Heart left ventricle (tissue), 16 donors: ENCODE measurements around the gene VDAC2. TPM values are rescaled to one million over a fixed set of nuclear protein-coding genes. Genes with fewer than 3 reads are reported as not detected.

Source experiments
- ATAC-seq, 4 donors: fragments of 200-7000 bp; cut with Tn5 transposase; one replicate each; pipeline ENCODE4 v1.9.1; 2020 to 2022; ENCODE audit warnings: moderate library complexity in 4 of 4, mild to moderate bottlenecking in 3 of 4, moderate number of reproducible peaks in 1 of 4
- DNase-seq, 5 donors: peaks; one replicate each; pipeline ENCODE4 v3.0.0-alpha.2; 2020
- H3K27ac ChIP-seq, 12 donors: fragments of 200-600 bp; sonication (generic) in 4 of 12; one replicate each; pipeline versions ENCODE4 v1.5.0 to v1.8.0; 2016 to 2022; ENCODE audit warnings: mild to moderate bottlenecking in 2 of 12
- H3K27me3 ChIP-seq, 9 donors: fragments of 200-600 bp; sonication (generic) in 2 of 9; one replicate each; pipeline versions ENCODE4 v1.5.1 to v1.8.0; 2016 to 2022; ENCODE audit warnings: mild to moderate bottlenecking in 3 of 9
- H3K36me3 ChIP-seq, 9 donors: fragments of 200-600 bp; sonication (generic) in 2 of 9; one replicate each; pipeline versions ENCODE4 v1.5.0 to v1.8.0; 2018 to 2022; ENCODE audit warnings: mild to moderate bottlenecking in 2 of 9
- H3K4me1 ChIP-seq, 12 donors: fragments of 200-600 bp; sonication (generic) in 4 of 12; one replicate each; pipeline versions ENCODE4 v1.5.0 to v1.8.0; 2016 to 2022; ENCODE audit warnings: mild to moderate bottlenecking in 3 of 12
- H3K4me3 ChIP-seq, 12 donors: fragments of 200-600 bp; sonication (generic) in 4 of 12; one replicate each; pipeline versions ENCODE4 v1.5.0 to v1.8.0; 2017 to 2022; ENCODE audit warnings: mild to moderate bottlenecking in 9 of 12, moderate library complexity in 4 of 12
- H3K9me3 ChIP-seq, 12 donors: fragments of 200-600 bp; sonication (generic) in 4 of 12; one replicate each; pipeline versions ENCODE4 v1.5.0 to v1.8.0; 2016 to 2022; ENCODE audit warnings: mild to moderate bottlenecking in 1 of 12
- POLR2A ChIP-seq, 2 donors: fragments of 450-650 bp; IDR thresholded peaks; one replicate each; pipeline ENCODE4 v1.6.1; 2017; ENCODE audit warnings: antibody characterized with exemption in 2 of 2, mild to moderate bottlenecking in 2 of 2, moderate library complexity in 2 of 2
- WGBS, 4 donors: extraction: QIAGEN DNeasy Blood & Tissue Kit in 2 of 4; methylation state at CpG; one replicate each; pipeline versions ENCODE4 v1.1.5 to v1.1.7; 2013 to 2018; 5-methylcytosine and 5-hydroxymethylcytosine counted together
- intact Hi-C, 10 donors: fragments of 100-400 bp; cut with DNase I; formaldehyde crosslinking; loops; one replicate each; pipeline versions ENCODE4 v1.11.1 to v1.14.2; 2022
- polyA plus RNA-seq, 2 donors: library from polyadenylated mRNA; stranded (reverse); fragments of 200-250 nt; gene quantifications; one replicate each; pipeline ENCODE4 v1.2.3, GENCODE V29; 2013
- total RNA-seq, 9 donors: library from RNA; depleted of rRNA in 2 of 9; stranded (reverse); fragments of >200 nt in 2 of 9; fragmentation: NEBNext Ultra II Directional in 3 of 9; extraction: Animal tissue kit (Norgen Biotek cat#: 25700) in 3 of 9; gene quantifications; one replicate each; pipeline versions ENCODE4 v1.1.0 to v1.2.4, GENCODE V29; 2016 to 2023
- TF ChIP-seq, protein P1 (sequence below), 12 donors: fragments of 200-600 bp; sonication (generic) in 4 of 12; IDR thresholded peaks; one replicate each; pipeline versions ENCODE4 v1.5.0 to v1.8.0; 2018 to 2022; ENCODE audit warnings: antibody characterized with exemption in 12 of 12, mild to moderate bottlenecking in 5 of 12
- donor health status: ischemic (EF 13 %, LVEDD 7.1; RV severe dilation, severe dysfunction).
- donor health status: healthy with polysubstance abuse.
- donor health status: DM: no; HTN: yes; CAD: no.
- donor health status: DM: no; HTN: no; CAD: no.
- donor health status: ischemic (EF 25% LVEDD 6.9; RV normal size, moderate dysfunction).
- donor health status: ischemic (EF 25% LVEDD 5.7; RV mildly dilated, moderate dysfunction).
- donor health status: healthy.
- donor health status: DM: yes; HTN: yes; CAD: no.
- donor health status: ischemic (EF 35%, LVEDD 5.7; RV mildly dilated, moderate dysfunction).
- donor health status: nonischemic (EF 11% LVEDD 7.7; RV severe dilation, severe dysfunction).
- donor health status: DM: yes; HTN: yes; CAD: no.
- donor health status: PGD.
- donor health status: ischemic (EF 29% LVEDD 5.4; RV normal size, mild dysfunction).
- donor health status: nonischemic (EF 23%, LVEDD 6.1; RV moderate dilation, normal function).

Gene VDAC2
- total and polyA plus RNA-seq, 11 donors: 334 to 554 (median 472) TPM

DNA sequence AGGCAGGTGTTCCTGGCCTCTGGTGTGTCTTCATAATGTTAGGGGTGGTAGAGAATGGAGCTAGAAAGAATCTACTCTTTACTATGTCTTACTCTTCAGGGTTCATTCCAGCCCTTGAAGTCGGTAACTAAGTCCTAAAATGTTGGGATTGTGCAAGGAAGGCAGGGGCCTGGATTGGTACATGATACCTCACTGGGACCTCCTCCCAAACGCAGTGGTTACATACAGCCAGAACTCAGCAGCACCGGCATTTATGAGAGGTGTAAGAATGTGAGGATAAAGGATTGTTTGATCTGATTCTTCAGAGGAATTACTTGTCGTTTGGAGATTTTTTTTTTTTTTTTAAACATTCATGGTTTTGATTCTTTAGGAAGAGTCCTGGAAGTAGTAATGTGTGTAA, 18.2 kb downstream of the VDAC2 start:
- no peak for ATAC-seq
- DNase-seq: no peak
- WGBS, 4 donors: 31 to 45% (median 39%) methylated on average over 4 of the region's 4 CpGs
- Histone ChIP-seq H3K9me3 (no peaks in the 10 kb centered on the region), H3K4me1 (peaks cover 27 to 74% (median 56%) of the 10 kb centered on the region in 12 donors), H3K27me3 (no peaks in the 10 kb centered on the region), H3K36me3 (peaks cover 0 to 96% (median 72%) of the 10 kb centered on the region in 9 donors), H3K27ac (peak overlapping the region in 4 of 12 donors; percentile 2 to 86 (median 66)), H3K4me3 (no peak overlapping the region)
- intact Hi-C loops: loop anchor here in 1 of 10 donors (10.0 kb wide), 1 partner anchor 324 kb away; no protein-coding TSS in a partner anchor
- no peak for TF ChIP-seq POLR2A (IDR thresholded peaks at IDR 0.05)

DNA sequence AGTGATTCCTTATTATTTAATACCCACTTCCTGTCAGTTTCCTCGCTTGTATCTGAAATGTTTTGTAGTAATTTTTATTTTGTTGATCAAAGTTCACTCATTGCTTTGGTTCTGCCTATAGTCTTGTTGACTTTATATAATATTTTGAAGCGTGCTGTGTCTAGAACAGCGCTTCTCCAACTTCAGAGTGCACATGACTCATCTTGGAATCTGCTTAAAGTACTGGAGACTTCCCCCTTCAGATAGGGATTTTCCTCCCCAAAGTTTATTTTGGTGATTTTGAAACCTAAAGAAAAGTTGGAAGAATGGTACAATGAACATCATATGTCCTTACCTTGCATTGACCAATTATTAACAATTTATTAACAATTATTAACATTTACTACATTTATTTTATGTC, 19.4 kb downstream of the VDAC2 start:
- DNase-seq (no peak), ATAC-seq (no peak)
- Histone ChIP-seq H3K27me3 (no peaks in the 10 kb centered on the region), H3K36me3 (peaks cover 0 to 85% (median 65%) of the 10 kb centered on the region in 9 donors), H3K4me3 (no peak overlapping the region), H3K4me1 (peaks cover 20 to 71% (median 53%) of the 10 kb centered on the region in 12 donors), H3K9me3 (no peaks in the 10 kb centered on the region), H3K27ac (peak overlapping the region in 3 of 12 donors; percentile 21 to 84 (median 47))
- TF ChIP-seq POLR2A (IDR thresholded peaks at IDR 0.05): no peak
- TF ChIP-seq, protein P1, sequence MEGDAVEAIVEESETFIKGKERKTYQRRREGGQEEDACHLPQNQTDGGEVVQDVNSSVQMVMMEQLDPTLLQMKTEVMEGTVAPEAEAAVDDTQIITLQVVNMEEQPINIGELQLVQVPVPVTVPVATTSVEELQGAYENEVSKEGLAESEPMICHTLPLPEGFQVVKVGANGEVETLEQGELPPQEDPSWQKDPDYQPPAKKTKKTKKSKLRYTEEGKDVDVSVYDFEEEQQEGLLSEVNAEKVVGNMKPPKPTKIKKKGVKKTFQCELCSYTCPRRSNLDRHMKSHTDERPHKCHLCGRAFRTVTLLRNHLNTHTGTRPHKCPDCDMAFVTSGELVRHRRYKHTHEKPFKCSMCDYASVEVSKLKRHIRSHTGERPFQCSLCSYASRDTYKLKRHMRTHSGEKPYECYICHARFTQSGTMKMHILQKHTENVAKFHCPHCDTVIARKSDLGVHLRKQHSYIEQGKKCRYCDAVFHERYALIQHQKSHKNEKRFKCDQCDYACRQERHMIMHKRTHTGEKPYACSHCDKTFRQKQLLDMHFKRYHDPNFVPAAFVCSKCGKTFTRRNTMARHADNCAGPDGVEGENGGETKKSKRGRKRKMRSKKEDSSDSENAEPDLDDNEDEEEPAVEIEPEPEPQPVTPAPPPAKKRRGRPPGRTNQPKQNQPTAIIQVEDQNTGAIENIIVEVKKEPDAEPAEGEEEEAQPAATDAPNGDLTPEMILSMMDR (IDR thresholded peaks at IDR 0.05): no peak
- whole genome bisulfite sequencing, 4 donors: 83 to 92% (median 88%) methylated on average over 3 of the region's 3 CpGs
- intact Hi-C loops: loop anchor here in 9 of 10 donors (1.0 to 10.0 kb wide), 12 partner anchors 19 to 1075 kb away; partner anchors contain the start of genes SAMD8 (in 5 of the 9), ADK (in 2 of the 9), AP3M1 (in 2 of the 9) and KAT6B (in 2 of the 9)

DNA sequence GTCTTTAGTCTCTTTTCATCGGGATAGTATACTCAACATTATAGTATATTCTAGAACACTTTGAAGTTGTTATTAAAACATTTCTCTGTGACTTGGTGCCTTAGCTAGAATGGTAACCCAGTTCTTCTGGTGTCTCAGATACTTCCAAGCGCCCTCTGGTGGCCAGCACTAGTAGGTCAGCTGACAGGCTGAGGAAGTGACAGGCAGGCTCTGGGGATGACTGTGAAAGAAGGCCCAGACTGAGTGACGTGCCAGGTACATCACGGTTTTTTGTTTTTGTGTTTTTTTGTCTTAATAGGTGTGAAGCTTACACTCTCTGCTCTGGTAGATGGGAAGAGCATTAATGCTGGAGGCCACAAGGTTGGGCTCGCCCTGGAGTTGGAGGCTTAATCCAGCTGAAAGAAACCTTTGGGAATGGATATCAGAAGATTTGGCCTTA, 20.0 kb downstream of the VDAC2 start:
- no peaks in the 10 kb centered on the region for H3K27me3 ChIP-seq
- DNase-seq (peak; percentile 87 to 94 (median 91)), ATAC-seq (peak in 1 of 4 donors; percentile 46)
- H3K36me3 ChIP-seq: peaks cover 0 to 78% (median 64%) of the 10 kb centered on the region in 9 donors
- no peak overlapping the region for H3K4me3 ChIP-seq
- no peak for TF ChIP-seq POLR2A (IDR thresholded peaks at IDR 0.05)
- TF ChIP-seq, protein P1 (IDR thresholded peaks at IDR 0.05): peak; percentile 84 to 94 (median 88)
- H3K27ac ChIP-seq: peak overlapping the region in 2 of 12 donors; percentile 10 to 84
- H3K9me3 ChIP-seq: no peaks in the 10 kb centered on the region
- WGBS, 4 donors: 24 to 27% (median 26%) methylated on average over 5 of the region's 5 CpGs
- intact Hi-C loops: loop anchor here in 9 of 10 donors (1.0 to 10.0 kb wide), 11 partner anchors 20 to 1076 kb away; partner anchors contain the start of genes SAMD8 (in 5 of the 9), ADK (in 2 of the 9), AP3M1 (in 2 of the 9) and KAT6B (in 2 of the 9)
- peaks cover 16 to 70% (median 52%) of the 10 kb centered on the region in 12 donors for H3K4me1 ChIP-seq

DNA sequence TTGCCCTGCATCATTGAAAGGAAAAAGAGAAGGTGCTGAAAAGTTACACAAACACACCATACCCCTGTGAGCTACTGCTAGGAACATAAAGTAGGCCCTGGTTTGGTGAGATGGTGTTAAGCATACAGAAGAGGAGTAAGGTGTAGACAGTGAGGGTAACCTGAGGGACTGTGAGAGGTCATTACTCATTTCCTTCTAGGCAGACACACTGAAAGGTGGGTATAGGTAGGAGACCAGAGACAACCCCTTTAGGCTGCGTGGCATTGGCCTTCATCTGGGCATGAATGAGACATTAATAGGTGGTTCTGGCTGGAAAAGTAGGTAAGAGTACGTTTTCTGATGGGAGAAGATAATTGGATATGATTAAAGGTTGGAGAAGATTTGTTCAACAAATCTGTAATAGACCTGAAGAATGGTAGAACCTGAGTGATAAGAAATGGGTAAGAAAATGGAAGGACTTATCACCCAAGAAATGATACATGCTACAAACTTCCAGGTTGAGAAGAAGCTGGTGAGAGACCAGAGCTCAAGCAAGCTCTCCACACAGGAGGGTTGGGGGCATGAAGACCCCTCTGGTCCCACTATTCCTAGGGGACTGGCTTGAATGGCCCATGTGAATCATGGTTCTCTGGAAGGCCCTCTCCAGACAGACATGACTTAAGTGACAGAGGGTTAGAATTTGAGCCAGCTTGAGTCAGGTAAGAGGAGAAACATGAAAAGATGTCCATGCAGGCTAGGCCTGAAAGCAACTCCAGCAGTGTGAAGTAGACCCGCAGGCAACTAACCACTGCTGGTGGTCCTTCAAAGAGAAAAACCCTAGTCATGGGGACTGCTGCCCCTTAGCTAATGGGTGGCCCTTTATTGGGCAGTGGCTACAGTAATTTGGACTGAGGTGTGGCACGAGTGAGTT, 21.3 kb downstream of the VDAC2 start:
- Histone ChIP-seq H3K4me3 (no peak overlapping the region), H3K36me3 (peaks cover 0 to 65% (median 55%) of the 10 kb centered on the region in 9 donors), H3K27me3 (no peaks in the 10 kb centered on the region), H3K27ac (peak overlapping the region in 1 of 12 donors; percentile 0), H3K9me3 (no peaks in the 10 kb centered on the region), H3K4me1 (peaks cover 4 to 64% (median 41%) of the 10 kb centered on the region in 12 donors)
- 68 to 82% (median 79%) methylated on average over 4 of the region's 4 CpGs for WGBS, 4 donors
- DNase-seq: no peak
- TF ChIP-seq POLR2A (IDR thresholded peaks at IDR 0.05): no peak
- no peak for ATAC-seq
- intact Hi-C loops: loop anchor here in 9 of 10 donors (2.0 to 10.0 kb wide), 11 partner anchors 21 to 1077 kb away; partner anchors contain the start of genes SAMD8 (in 5 of the 9), ADK (in 2 of the 9), AP3M1 (in 2 of the 9) and KAT6B (in 2 of the 9)
